Testis (tissue), 2 donors: Measurements from ENCODE around the gene SCGN.

Source experiments
- POLR2A ChIP-seq: fragments of 450-650 bp; IDR thresholded peaks from one replicate; pipeline ENCODE4 v1.6.1; 2017; ENCODE audit warnings: antibody characterized with exemption, mild to moderate bottlenecking, moderate library complexity
- TF ChIP-seq, protein P1 (sequence below), 3 experiments: fragments of 450-650 bp in 2 of 3; fragments of 200-600 bp in 1 of 3; sonication (generic) in 1 of 3; IDR thresholded peaks; one replicate each; pipeline ENCODE4 v1.5.1; 2016 to 2019; ENCODE audit warnings: antibody characterized with exemption in 3 of 3, mild to moderate bottlenecking in 2 of 3, moderate library complexity in 1 of 3

DNA sequence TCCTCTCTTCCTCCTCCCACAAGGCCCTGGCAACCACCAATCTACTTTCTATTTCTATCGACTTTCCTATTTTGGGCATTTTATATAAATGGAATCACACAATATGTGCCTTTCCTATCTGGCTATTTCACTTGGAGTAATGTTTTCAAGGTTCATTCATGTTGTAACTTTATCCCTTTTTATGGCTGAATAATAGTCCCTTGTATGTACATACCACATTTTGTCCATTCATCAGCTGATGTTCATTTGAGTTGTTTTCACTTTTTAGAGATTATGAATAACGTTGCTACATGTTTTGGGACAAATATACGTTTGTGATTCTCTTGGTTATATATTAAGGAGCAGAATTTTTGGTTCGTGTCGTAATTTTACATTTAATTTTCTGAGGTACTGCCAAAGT lies 33.9 kb downstream of the SCGN start:
- TF ChIP-seq, protein P1, sequence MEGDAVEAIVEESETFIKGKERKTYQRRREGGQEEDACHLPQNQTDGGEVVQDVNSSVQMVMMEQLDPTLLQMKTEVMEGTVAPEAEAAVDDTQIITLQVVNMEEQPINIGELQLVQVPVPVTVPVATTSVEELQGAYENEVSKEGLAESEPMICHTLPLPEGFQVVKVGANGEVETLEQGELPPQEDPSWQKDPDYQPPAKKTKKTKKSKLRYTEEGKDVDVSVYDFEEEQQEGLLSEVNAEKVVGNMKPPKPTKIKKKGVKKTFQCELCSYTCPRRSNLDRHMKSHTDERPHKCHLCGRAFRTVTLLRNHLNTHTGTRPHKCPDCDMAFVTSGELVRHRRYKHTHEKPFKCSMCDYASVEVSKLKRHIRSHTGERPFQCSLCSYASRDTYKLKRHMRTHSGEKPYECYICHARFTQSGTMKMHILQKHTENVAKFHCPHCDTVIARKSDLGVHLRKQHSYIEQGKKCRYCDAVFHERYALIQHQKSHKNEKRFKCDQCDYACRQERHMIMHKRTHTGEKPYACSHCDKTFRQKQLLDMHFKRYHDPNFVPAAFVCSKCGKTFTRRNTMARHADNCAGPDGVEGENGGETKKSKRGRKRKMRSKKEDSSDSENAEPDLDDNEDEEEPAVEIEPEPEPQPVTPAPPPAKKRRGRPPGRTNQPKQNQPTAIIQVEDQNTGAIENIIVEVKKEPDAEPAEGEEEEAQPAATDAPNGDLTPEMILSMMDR (IDR thresholded peaks at IDR 0.05): no peak
- no peak for TF ChIP-seq POLR2A
